ENCODE results near the gene SLC30A1.

The SLC30A1 gene

DNA sequence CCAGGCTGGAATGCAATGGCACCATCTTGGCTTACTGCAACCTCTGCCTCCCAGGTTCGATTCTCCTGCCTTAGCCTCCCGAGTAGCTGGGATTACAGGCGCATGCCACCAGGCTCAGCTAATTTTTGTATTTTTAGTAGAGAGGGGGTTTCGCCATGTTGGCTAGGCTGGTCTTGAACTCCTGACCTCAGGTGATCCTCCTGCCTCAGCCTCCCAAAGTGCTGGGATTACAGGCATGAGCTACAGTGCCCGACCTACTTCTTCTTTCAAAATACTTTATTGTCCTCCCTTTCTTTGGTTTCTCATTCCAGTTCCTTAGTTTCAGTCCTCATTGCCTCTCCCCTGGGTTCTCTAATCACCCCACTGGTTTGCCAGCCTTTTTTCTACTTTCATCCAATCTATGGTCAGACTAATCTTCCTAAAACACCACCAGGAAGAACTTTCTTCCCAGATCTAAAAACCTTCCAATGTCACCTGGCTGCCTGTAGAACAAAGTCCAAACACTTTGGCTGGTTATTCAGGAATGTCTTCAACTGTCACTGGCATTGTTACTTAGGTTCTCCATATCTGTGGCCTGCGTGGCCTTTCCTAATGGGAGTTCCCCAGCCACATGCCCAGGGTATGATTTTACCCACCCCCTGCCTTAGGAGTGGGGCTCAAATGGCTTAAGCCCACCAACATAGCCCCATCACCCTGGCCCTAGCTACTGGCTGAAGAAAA is 29.0 kb upstream of the SLC30A1 start:
- FAIRE-seq = no peak
- DNase-seq (ENCODE audit: insufficient read length, low spot score) = no peak
- no peak for TF ChIP-seq CTCF (IDR thresholded peaks at IDR 0.05; ENCODE audit: insufficient read depth, missing control alignments)

DNA sequence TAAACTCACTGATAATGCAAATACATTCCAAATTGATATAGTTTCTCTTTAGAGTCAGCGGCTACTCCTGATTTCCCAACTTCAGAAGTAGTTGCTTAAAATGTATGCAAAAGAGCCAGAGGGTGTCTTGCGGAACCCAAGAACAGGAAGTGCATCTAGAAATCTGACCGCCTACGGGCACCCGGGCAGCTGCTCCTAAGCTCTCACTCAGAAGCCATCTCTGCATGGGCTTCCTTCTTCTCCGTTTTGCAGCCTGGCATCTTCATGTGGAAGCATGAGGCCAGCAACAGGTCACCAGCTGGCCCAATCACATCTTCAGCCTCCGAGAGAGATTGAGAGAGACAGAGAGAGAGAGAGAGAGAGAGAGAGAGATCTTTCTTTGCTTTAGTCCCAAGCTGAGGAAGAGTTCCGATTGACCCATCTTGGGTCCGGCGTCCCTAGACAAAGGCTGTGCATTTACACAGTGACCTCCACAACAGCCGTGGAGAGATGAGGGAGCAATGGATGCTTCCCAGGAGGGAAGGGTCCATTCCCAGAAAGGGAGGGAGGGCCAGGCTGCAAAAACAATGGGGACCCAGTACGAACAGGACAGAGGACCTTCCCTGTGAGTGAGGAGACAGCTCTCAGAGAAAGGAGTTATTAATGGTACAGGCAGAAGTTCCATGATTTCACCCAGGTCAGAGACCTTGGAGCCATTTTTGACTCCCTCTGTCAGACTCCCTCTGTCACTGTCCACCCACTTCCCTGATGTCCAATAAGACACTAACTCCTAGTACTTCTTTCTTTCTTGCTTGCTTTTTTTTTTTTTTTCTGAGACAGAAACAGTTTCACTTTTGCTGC is 28.2 kb upstream of the SLC30A1 start:
- FAIRE-seq = no peak
- TF ChIP-seq CTCF (IDR thresholded peaks at IDR 0.05; ENCODE audit: insufficient read depth, missing control alignments) = no peak
- DNase-seq (ENCODE audit: insufficient read length, low spot score) = no peak

DNA sequence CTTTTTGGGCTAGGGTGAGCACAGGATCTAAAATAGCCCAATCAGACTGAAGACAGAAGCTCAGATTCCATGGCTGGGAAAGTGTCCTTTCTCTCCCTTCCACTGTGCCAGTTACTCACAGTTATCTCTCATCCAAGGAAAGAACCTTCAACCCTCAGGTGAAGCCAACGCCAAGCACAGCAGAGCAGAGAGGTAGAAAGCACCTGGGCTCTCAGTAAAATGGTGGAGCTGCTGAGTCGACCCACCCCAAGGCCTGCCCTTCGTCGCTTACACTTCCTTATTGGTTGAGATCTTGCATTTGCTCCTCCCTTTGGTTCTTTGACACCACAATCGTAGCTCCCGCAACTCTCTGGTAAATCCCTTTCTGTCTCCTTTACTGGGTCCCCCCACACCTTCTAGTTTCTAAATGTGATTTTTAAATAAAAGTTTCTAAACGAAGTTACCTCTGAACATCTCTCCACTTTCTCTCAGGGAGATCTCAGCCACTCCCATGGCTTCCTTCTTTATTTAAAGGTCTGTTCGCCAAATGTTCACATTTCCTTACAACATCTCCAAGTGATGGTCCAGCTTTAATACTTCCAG is 27.5 kb upstream of the SLC30A1 start:
- no peak for TF ChIP-seq CTCF (IDR thresholded peaks at IDR 0.05; ENCODE audit: insufficient read depth, missing control alignments)
- no peak for DNase-seq (ENCODE audit: insufficient read length, low spot score)
- no peak for FAIRE-seq

DNA sequence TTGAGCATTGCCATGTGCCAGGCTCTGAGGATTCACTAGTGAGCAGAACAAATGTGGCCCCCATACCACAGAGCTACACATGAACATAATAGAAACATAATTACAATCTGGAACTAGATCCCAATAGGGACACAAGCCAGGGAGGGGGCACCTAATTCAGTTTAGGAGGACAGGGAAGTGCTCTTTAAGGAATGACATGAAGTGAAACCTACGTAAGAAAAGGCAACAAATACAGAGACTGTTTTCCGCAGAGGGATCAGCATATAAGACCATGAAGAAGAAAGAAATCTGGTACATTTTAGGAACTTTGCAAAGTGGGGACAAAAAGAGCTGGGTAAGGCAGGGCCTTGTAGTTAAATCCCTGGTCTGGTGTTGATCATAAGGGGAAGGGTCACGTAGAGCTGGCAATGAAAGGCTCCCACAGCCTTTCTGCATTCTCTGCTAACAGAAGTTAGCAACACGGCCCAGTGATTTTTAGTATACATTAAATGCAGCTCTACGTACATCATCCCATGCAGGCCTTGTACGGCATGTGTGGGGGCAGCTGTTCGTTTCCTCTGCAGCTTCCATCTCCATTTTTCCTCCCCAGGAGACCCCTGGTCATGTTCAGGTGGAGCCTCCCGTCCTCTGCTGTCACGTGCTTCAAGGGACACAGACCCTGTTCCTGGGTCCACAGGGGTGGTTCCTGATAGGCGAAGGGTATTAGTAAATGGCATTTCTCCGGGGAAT is 26.8 kb upstream of the SLC30A1 start:
- no peak for TF ChIP-seq CTCF (IDR thresholded peaks at IDR 0.05; ENCODE audit: insufficient read depth, missing control alignments)
- DNase-seq (ENCODE audit: insufficient read length, low spot score) (no peak), FAIRE-seq (no peak)

DNA sequence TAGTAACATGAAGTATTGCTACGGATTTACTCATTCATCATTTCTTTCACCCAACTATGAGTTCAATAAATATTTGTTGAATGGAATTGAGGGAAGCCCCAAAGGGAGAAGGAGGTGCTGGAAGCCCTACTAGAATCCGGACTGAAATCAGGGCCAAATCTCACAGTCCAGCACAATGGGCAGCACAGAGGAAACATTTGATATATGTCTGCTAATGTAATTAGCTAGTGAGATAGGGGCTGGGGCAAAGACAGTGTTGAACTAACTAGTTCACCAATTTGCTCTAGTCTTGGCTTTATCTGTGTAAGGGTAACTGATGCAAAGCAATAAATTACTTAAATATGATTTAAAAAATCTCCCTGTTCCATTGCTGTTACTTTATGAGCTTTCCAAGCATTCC is 26.1 kb upstream of the SLC30A1 start:
- no peak for DNase-seq (ENCODE audit: insufficient read length, low spot score)
- TF ChIP-seq CTCF (IDR thresholded peaks at IDR 0.05; ENCODE audit: insufficient read depth, missing control alignments) = no peak
- FAIRE-seq = no peak

DNA sequence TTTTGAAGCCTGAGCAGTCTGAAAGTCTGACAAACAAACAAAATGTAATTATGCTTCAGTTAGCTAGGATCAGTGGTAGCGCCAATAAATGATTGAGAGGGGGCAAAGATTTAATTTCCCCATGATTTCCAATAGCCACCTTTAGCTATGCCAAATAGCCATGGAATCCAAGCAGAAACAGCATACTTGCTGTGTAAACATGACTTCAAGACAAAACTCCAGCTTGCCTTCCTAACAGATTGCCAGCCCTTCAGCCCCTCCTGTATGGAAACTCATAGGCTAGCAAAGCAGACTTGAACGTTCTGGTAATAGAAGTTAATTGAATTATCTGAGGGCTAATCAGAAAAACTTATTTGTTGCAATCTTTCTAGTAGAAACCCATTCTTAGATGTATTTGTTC is 25.6 kb upstream of the SLC30A1 start:
- DNase-seq (ENCODE audit: insufficient read length, low spot score) (no peak), FAIRE-seq (no peak)
- TF ChIP-seq CTCF (IDR thresholded peaks at IDR 0.05; ENCODE audit: insufficient read depth, missing control alignments) = no peak
